Measurements from ENCODE around the gene NKIRAS1.

NKIRAS1 gene

DNA sequence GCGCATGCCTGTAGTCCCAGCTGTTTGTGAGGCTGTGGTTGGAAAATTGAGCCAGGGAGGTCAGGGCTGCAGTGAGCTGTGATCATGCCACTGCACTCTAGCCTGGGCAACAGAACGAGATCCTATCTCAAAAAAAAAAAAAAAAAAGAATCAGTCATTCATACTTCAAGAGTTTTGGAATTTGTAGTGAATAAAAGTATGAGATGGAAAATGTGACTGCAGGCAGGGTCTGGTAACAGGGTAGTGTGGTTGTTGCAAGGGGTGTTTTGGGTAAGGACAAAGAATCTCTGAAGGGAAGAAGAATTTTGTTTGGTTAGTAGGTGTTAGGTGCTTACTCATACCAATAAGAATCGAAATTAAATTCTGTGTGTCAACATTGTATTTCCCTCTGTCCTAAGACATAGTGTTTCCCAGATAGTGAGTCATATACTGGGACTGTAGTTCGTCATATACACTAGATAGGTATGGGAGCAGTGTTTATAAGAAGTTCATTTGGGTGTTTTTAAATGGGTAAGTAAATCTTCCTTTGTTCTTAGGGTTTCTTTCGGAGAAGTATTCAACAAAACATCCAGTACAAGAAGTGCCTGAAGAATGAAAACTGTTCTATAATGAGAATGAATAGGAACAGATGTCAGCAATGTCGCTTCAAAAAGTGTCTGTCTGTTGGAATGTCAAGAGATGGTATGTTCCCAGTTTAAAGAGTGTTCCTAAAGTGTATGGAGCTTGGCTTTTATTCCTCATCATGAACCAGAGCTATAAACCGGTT, 42.5 kb upstream of the NKIRAS1 start:
- in situ Hi-C loops (cut with MboI; ENCODE audit: low sequenced_read_pairs, unreplicated experiment): no loop called here
- TF ChIP-seq CTCF (IDR thresholded peaks at IDR 0.05; ENCODE audit: borderline replicate concordance, control extremely low read depth, extremely low read depth, insufficient read depth, missing control alignments): no peak
- no peak for DNase-seq (ENCODE audit: low spot score)

GRCh38 chr3:23956701-23957100, 39.9 kb upstream of the NKIRAS1 start:
- in situ Hi-C loops (cut with MboI; ENCODE audit: low sequenced_read_pairs, unreplicated experiment): no loop called here
- no peak for DNase-seq (ENCODE audit: low spot score)

GRCh38 chr3:23954144-23954543, 37.4 kb upstream of the NKIRAS1 start:
- TF ChIP-seq CTCF (IDR thresholded peaks at IDR 0.05; ENCODE audit: borderline replicate concordance, control extremely low read depth, extremely low read depth, insufficient read depth, missing control alignments): no peak
- DNase-seq (ENCODE audit: low spot score): no peak

More at GRCh38 chr3:23956701-23957100, 39.9 kb upstream of the NKIRAS1 start:
- TF ChIP-seq CTCF (IDR thresholded peaks at IDR 0.05; ENCODE audit: borderline replicate concordance, control extremely low read depth, extremely low read depth, insufficient read depth, missing control alignments): no peak

DNA sequence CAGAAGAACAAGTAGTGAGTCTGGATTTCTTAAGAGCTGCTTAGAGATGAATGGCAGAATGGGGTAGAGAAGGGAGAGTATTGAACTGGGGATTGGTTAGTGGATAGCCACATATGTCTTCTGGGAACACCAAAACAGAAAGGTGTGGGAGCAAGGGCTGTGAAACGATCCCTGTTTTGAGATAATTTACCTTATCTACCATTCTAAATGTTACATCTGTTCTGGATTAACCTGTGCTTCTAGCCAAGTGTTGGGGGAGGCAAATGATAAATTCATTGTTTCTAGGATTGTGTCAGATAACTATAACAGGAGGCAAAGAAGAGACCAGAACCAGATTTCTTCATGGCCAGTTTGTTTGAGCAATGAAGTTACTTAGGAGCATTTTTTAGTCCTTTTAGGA, 36.7 kb upstream of the NKIRAS1 start:
- in situ Hi-C loops (cut with MboI; ENCODE audit: low sequenced_read_pairs, unreplicated experiment): no loop called here
- TF ChIP-seq CTCF (IDR thresholded peaks at IDR 0.05; ENCODE audit: borderline replicate concordance, control extremely low read depth, extremely low read depth, insufficient read depth, missing control alignments): no peak
- no peak for DNase-seq (ENCODE audit: low spot score)

More at GRCh38 chr3:23954144-23954543, 37.4 kb upstream of the NKIRAS1 start:
- in situ Hi-C loops (cut with MboI; ENCODE audit: low sequenced_read_pairs, unreplicated experiment): no loop called here

DNA sequence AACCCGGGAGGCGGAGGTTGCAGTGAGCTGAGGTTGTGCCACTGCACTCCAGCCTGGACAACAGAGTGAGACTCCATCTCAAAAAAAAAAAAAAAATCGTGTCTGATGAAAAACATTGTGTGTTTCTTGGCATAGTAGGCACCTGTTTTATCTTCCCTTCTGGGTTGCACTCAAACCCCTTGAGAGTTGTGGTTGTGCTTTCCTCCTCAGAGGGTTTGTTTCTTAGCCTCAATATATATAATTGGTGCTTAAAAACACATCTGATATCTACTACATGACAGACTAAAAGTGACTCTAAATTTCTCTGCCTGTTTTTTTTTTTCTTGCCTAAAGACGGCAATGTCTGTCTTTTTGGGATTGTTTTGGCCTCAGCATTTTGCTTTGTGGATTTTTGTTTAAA, 35.9 kb upstream of the NKIRAS1 start:
- in situ Hi-C loops (cut with MboI; ENCODE audit: low sequenced_read_pairs, unreplicated experiment): no loop called here

GRCh38 chr3:23950293-23950692, 33.5 kb upstream of the NKIRAS1 start:
- in situ Hi-C loops (cut with MboI; ENCODE audit: low sequenced_read_pairs, unreplicated experiment): no loop called here
- TF ChIP-seq CTCF (IDR thresholded peaks at IDR 0.05; ENCODE audit: borderline replicate concordance, control extremely low read depth, extremely low read depth, insufficient read depth, missing control alignments): no peak
- DNase-seq (ENCODE audit: low spot score): peak; percentile 27

More for the DNA sequence above, 35.9 kb upstream of the NKIRAS1 start:
- DNase-seq (ENCODE audit: low spot score): no peak
- TF ChIP-seq CTCF (IDR thresholded peaks at IDR 0.05; ENCODE audit: borderline replicate concordance, control extremely low read depth, extremely low read depth, insufficient read depth, missing control alignments): no peak
